Upper lobe of right lung (tissue), 1 donor: ENCODE results near the gene TRDMT1. TPM values are rescaled to one million over a fixed set of nuclear protein-coding genes. Genes with fewer than 3 reads are reported as not detected.
"Not testable (repeated sequence)": the region's sequence is repeated elsewhere in the genome, so short reads cannot be mapped to it uniquely, and the experiment has no call there.

Experiments used
- ATAC-seq: fragments of 200-7000 bp; cut with Tn5 transposase; one replicate; pipeline ENCODE4 v1.9.1; 2020; ENCODE audit warnings: mild to moderate bottlenecking, moderate library complexity
- DNase-seq: peaks from one replicate; pipeline ENCODE4 v3.0.0-alpha.2; 2020
- H3K27ac ChIP-seq: fragments of 200-600 bp; one replicate; pipeline ENCODE4 v1.8.0; 2022
- H3K27me3 ChIP-seq: fragments of 200-600 bp; one replicate; pipeline ENCODE4 v1.8.0; 2022; ENCODE audit warnings: mild to moderate bottlenecking
- H3K36me3 ChIP-seq: fragments of 200-600 bp; one replicate; pipeline ENCODE4 v1.8.0; 2022
- H3K4me1 ChIP-seq: fragments of 200-600 bp; one replicate; pipeline ENCODE4 v1.8.0; 2022
- H3K4me3 ChIP-seq: fragments of 200-600 bp; one replicate; pipeline ENCODE4 v1.8.0; 2022; ENCODE audit warnings: mild to moderate bottlenecking
- H3K9me3 ChIP-seq: fragments of 200-600 bp; one replicate; pipeline ENCODE4 v1.8.0; 2022
- intact Hi-C: fragments of 100-400 bp; cut with DNase I; formaldehyde crosslinking; loops from one replicate; pipeline ENCODE4 v1.11.0; 2022
- total RNA-seq: library from RNA; stranded (reverse); fragmentation: NEBNext Ultra II Directional; extraction: Animal tissue kit (Norgen Biotek cat#: 25700); gene quantifications from one replicate; pipeline ENCODE4 v1.2.1, GENCODE V29; 2021
- TF ChIP-seq, protein P1 (sequence below): fragments of 200-600 bp; IDR thresholded peaks from one replicate; pipeline ENCODE4 v1.8.0; 2022; ENCODE audit warnings: antibody characterized with exemption
- donor health status: DM: no; HTN: yes; CAD: no; lungs with severe emphysema.

Gene TRDMT1
- total RNA-seq, 1 donor from 2014 or later, result 9.2 TPM

DNA sequence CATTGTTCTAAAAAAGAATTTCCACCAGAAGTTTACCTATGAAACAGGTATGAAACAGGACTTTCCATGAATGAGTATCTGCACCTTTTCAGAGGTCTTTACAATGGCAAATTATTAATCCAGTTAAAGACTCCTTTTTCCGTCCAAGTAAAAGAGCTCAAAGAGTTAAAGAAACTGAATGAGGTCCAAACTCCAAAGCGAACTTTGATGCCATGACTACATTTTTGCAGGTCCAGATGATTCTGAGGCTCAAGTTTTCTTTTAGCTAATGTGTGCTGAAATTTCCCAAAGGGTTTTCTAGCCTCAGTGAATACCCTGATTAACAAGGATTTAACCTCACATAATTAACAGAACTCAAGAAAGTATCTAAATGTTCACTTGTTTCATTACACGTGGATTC, 81.6 kb downstream of the TRDMT1 start:
- DNase-seq (no peak), ATAC-seq (no peak)
- Histone ChIP-seq H3K9me3 (no peaks in the 10 kb centered on the region), H3K4me1 (no peaks in the 10 kb centered on the region), H3K27ac (no peak overlapping the region), H3K27me3 (no peaks in the 10 kb centered on the region), H3K36me3 (no peaks in the 10 kb centered on the region), H3K4me3 (no peak overlapping the region)
- TF ChIP-seq, protein P1, sequence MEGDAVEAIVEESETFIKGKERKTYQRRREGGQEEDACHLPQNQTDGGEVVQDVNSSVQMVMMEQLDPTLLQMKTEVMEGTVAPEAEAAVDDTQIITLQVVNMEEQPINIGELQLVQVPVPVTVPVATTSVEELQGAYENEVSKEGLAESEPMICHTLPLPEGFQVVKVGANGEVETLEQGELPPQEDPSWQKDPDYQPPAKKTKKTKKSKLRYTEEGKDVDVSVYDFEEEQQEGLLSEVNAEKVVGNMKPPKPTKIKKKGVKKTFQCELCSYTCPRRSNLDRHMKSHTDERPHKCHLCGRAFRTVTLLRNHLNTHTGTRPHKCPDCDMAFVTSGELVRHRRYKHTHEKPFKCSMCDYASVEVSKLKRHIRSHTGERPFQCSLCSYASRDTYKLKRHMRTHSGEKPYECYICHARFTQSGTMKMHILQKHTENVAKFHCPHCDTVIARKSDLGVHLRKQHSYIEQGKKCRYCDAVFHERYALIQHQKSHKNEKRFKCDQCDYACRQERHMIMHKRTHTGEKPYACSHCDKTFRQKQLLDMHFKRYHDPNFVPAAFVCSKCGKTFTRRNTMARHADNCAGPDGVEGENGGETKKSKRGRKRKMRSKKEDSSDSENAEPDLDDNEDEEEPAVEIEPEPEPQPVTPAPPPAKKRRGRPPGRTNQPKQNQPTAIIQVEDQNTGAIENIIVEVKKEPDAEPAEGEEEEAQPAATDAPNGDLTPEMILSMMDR, result no peak
- intact Hi-C loops, result no loop called here

DNA sequence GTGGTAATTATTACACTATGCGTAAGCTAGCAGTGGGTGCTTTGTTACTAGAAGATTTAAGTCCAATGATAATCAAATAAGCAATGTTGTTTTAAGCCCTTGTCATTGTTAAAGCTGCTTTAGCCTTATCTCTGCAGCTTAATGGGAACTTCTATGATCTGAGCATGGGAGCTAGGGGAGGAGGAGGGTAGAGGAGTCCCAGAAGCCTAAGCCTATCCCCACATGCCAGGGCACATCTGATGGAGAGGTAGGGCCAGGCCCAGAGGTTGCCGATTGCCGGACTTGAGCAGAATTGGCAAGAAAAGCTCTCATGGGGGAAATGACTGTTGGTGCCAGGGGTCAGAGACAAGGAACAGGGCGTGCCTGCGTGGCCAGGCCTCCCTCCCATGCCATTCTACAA, 85.3 kb downstream of the TRDMT1 start:
- DNase-seq (no peak), ATAC-seq (no peak)
- TF ChIP-seq, protein P1, result no peak
- Histone ChIP-seq H3K4me3 (no peak overlapping the region), H3K9me3 (no peaks in the 10 kb centered on the region), H3K36me3 (no peaks in the 10 kb centered on the region), H3K27me3 (no peaks in the 10 kb centered on the region), H3K27ac (no peak overlapping the region), H3K4me1 (no peaks in the 10 kb centered on the region)
- intact Hi-C loops, result no loop called here

DNA sequence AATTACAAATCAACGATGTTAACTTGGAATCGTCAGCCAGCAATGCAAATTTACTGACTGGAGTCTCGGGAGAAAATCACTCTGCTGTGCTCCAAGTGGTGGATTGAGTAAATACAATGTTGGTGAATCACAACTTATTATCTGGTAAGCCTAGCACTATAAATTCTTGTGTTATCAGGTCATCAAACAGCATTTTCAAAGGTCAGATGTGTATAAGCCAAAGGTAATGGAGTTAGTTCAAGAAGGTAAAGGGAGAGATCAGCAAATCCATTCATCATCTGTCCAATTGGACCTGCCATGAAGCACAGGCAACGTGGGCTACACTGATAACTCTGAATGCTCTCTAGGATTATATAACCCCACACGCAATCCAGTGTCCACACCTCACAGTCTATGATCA, 85.8 kb downstream of the TRDMT1 start:
- intact Hi-C loops, result no loop called here
- DNase-seq (no peak), ATAC-seq (no peak)
- H3K4me3 ChIP-seq, result no peak overlapping the region
- TF ChIP-seq, protein P1, result no peak
- no peaks in the 10 kb centered on the region for H3K27me3 ChIP-seq
- no peaks in the 10 kb centered on the region for H3K9me3 ChIP-seq
- no peak overlapping the region for H3K27ac ChIP-seq
- H3K4me1 ChIP-seq, result no peaks in the 10 kb centered on the region
- H3K36me3 ChIP-seq, result no peaks in the 10 kb centered on the region

DNA sequence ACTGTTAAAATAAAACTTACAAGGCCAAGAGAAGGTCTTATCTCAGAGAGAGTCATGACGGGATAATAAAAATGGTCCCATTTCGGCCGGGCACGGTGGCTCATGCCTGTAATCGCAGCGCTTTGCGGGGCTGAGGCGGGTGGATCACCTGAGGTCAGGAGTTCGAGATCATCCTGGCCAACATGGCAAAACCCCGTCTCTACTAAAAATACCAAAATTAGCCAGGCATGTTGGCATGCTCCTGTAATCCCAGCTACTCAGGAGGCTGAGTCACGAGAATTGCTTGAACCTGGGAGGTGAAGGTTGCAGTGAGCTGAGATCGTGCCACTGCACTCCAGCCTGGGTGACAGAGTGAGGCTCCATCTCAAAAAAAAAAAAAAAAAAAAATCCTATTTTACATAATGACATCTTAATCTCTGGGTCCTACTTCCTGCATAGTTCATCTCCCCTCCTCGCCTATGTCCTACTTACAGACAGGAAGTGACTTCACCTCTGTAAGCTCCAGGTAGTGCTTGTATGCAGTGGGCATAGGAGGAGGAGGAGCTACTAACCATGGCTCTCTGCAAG, 86.5 kb downstream of the TRDMT1 start:
- H3K36me3 ChIP-seq, H3K27me3 ChIP-seq, DNase-seq, H3K9me3 ChIP-seq, ATAC-seq, H3K27ac ChIP-seq, H3K4me3 ChIP-seq, H3K4me1 ChIP-seq, intact Hi-C loops: not testable (repeated sequence)

DNA sequence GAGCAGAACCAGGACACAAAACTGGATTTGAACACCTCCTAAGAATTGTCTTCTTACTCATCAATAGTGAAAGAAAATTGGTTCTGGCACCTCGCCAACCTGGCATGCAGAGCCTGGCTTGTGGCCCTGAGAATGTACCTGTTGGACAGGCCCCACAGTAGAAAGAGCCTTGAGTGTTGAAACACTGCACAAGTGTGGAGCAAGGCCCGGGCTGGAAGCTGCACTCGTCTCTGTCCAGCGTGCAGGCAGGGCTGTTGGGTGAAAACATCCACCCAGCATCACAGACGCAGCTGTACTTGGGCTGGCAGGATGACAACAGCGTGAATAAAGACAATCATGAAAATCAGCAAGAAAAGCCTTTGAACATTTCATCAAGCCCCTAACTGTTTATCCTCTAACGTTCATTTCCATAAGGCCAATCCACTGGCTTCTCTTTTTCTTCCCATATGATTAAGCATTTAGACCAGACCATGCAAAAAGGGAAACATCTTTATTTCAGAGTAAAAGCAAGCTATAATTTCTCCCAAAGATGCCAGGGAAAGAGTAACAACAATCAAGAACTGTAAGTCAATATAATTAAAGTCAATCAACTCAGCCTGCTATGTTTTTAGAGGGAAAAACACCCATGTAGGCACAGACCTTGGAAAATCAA, 87.5 kb downstream of the TRDMT1 start:
- intact Hi-C loops, result no loop called here
- DNase-seq (no peak), ATAC-seq (peak; percentile 36)
- no peaks in the 10 kb centered on the region for H3K36me3 ChIP-seq
- H3K27me3 ChIP-seq, result no peaks in the 10 kb centered on the region
- TF ChIP-seq, protein P1, result no peak
- H3K27ac ChIP-seq, result no peak overlapping the region
- H3K4me1 ChIP-seq, result no peaks in the 10 kb centered on the region
- no peak overlapping the region for H3K4me3 ChIP-seq
- no peaks in the 10 kb centered on the region for H3K9me3 ChIP-seq

DNA sequence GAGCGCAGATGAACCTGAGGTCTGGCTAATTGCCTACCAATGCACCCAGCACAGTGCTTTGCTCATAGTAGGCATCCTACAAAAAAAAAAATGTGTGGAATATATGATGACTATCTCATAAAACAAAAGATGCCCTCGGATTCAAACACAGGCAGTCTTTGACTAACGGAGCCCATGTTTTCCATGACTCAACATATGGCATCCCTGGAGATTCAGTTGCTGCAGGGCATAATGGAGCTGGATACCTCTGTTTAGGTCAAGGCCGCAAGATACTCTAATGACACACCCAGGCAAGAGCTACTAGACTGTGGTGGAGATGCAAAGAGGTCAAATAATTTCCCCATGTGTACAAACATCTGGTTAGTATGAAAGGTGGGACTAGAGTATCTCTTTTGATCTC, 88.1 kb downstream of the TRDMT1 start:
- no peaks in the 10 kb centered on the region for H3K27me3 ChIP-seq
- no peak overlapping the region for H3K4me3 ChIP-seq
- no peaks in the 10 kb centered on the region for H3K9me3 ChIP-seq
- no peaks in the 10 kb centered on the region for H3K36me3 ChIP-seq
- intact Hi-C loops, result no loop called here
- ATAC-seq, result no peak
- TF ChIP-seq, protein P1, result no peak
- no peaks in the 10 kb centered on the region for H3K4me1 ChIP-seq
- no peak for DNase-seq
- H3K27ac ChIP-seq, result no peak overlapping the region
